ENCODE measurements around the gene ATP6V1G1. TPM values are rescaled to one million over a fixed set of nuclear protein-coding genes. Genes with fewer than 3 reads are reported as not detected.

ATP6V1G1 gene
- total RNA-seq, 2 experiments from 2014 or later, result 34.1 to 34.7 TPM

DNA sequence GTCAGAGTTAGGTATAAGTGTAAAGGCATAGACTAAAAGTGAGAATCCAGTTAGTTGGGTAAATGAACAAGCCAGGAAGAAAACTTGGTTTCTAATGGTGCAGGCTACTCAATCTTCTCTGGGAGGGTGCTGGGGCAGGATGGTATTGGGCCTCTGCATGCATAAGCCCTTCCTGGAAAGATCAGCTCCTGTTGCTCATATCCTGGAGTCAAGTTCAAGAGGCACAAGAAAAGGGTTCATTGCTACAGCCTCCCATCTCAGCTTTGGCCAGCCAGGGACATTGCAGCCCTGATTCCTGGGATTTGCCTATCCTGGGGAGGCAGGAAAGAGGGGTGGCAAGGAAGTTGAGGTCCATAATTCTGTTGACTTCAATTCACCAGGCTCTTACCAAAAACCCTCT, 40.7 kb upstream of the ATP6V1G1 start:
- peaks cover 4% of the 10 kb centered on the region for H3K27me3 Mint-ChIP-seq
- POLR2A ChIA-PET, result no interaction called here

DNA sequence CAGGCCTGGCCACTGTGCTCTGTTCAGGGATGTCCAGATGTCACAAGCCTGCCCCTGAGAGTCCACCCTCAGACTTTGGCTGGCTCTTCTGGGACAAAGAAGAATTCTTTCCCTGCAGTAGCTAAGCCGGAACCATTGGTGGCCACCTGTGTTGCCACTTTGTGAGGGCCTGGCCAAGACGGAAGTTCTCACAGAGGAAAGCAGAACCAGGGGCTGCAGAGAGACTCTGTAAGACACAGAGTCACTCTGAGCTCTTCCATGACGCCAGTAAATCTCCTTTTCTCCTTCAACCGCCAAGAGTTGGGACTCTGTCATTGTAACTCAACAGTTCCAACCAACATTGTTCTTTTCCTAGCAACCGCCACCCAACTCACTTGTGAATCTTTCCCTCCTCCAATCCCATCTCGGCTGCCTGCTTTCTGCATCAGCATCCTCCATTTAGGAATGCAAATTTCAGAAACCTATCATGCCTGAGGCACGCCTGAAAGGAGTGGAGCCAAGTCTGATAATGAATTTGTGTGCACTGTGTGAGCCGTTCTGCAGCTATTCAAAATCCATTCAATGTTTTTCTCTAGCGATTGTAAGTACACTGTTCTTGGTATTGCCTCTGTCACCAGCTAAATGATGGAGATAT, 37.8 kb upstream of the ATP6V1G1 start:
- Mint-ChIP-seq H3K4me1 (ENCODE audit: low read depth) (no peaks in the 10 kb centered on the region), H3K27me3 (peaks cover 4% of the 10 kb centered on the region), H3K36me3 (ENCODE audit: low read depth) (no peaks in the 10 kb centered on the region), H3K4me3 (no peak overlapping the region), H3K9me3 (no peaks in the 10 kb centered on the region), H3K27ac (no peak overlapping the region)
- CTCF ChIA-PET, result interaction anchor here (1.1 to 2.8 kb wide), 4 partner anchors 12 to 144 kb away, joined by 3 to 6 read pairs (median 4); no protein-coding TSS in a partner anchor
- TF ChIP-seq, protein P1, sequence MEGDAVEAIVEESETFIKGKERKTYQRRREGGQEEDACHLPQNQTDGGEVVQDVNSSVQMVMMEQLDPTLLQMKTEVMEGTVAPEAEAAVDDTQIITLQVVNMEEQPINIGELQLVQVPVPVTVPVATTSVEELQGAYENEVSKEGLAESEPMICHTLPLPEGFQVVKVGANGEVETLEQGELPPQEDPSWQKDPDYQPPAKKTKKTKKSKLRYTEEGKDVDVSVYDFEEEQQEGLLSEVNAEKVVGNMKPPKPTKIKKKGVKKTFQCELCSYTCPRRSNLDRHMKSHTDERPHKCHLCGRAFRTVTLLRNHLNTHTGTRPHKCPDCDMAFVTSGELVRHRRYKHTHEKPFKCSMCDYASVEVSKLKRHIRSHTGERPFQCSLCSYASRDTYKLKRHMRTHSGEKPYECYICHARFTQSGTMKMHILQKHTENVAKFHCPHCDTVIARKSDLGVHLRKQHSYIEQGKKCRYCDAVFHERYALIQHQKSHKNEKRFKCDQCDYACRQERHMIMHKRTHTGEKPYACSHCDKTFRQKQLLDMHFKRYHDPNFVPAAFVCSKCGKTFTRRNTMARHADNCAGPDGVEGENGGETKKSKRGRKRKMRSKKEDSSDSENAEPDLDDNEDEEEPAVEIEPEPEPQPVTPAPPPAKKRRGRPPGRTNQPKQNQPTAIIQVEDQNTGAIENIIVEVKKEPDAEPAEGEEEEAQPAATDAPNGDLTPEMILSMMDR (IDR thresholded peaks at IDR 0.05), result no peak
- ATAC-seq (no peak), DNase-seq (no peak)
- POLR2A ChIA-PET, result no interaction called here
- intact Hi-C loops (cut with micrococcal nuclease), result no loop called here

More for the DNA sequence above, 40.7 kb upstream of the ATP6V1G1 start:
- Mint-ChIP-seq H3K4me3 (no peak overlapping the region), H3K9me3 (no peaks in the 10 kb centered on the region), H3K27ac (no peak overlapping the region), H3K36me3 (ENCODE audit: low read depth) (no peaks in the 10 kb centered on the region), H3K4me1 (ENCODE audit: low read depth) (no peaks in the 10 kb centered on the region)
- intact Hi-C loops (cut with micrococcal nuclease), result no loop called here
- CTCF ChIA-PET, result interaction anchor here (1.3 kb wide), 1 partner anchor 141 kb away, joined by 8 read pairs; no protein-coding TSS in a partner anchor
- TF ChIP-seq, protein P1 (IDR thresholded peaks at IDR 0.05), result no peak
- DNase-seq (no peak), ATAC-seq (no peak)

DNA sequence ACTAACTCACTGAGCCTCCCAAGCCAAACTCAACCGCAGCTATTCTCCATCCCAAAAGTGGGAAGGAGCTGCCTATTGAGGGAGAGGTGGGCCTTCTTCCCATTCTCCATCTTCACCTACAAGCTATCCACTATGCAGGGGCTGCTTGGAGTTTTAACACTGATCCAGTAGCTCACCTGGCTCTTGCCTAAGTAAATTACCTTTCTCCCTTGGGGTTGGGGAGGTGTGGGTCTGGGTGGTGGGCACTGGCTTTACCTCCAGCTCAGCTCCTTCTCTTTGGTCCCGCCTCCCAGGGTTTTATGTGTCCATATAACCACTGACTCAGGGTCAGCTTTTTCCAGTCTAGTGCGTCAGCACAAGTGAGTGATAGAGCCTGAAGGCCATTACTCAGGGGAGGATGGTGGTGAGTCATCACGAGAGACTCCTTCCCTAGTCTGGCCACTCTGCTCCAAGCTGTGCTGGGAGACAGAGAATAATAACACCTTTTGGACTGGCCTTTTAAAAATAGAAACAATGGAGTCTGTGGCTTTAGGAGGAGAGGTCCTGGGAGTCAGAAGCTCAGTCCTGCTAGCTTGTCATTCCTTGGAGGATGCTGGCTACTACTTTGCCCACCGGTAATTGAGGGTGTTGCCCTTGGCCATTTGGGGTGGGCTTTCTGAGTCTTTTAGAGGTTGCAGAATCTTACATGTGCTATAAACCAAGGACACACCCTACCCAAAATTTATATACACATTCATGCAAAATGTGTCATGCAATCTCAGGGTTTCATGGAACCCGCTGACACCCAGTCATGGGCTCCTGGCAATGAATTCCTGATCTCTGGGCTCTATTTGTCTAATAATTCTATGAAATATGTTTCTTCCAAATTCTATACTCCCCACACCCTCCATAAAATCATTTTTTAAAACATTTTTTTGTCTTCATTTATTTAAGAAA, 35.6 kb upstream of the ATP6V1G1 start:
- ATAC-seq (no peak), DNase-seq (no peak)
- POLR2A ChIA-PET, result no interaction called here
- Mint-ChIP-seq H3K27ac (no peak overlapping the region), H3K36me3 (ENCODE audit: low read depth) (no peaks in the 10 kb centered on the region), H3K9me3 (peaks cover 5% of the 10 kb centered on the region), H3K4me3 (no peak overlapping the region), H3K27me3 (no peaks in the 10 kb centered on the region), H3K4me1 (ENCODE audit: low read depth) (no peaks in the 10 kb centered on the region)
- intact Hi-C loops (cut with micrococcal nuclease), result no loop called here
- CTCF ChIA-PET, result no interaction called here
- TF ChIP-seq, protein P1 (IDR thresholded peaks at IDR 0.05), result no peak

DNA sequence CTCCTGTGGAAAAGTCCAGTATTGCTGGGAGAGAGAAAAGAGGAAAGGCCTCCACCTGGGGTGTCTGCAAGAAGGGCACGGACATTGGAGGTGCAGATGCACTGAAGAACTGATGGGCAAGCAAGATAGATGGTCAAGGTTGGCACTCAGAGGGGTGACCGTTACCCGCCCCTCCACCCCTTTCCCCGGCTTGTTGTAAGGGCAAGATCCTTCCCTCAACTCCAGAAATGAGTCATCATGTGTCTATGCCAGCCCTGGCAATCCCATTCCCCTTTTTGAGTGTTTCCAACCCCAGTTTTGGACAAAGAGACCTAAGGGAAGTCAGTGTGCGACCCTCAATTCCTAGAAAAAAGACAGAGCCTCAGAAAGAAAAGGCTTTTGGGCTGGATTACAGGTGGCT, 34.9 kb upstream of the ATP6V1G1 start:
- intact Hi-C loops (cut with micrococcal nuclease), result no loop called here
- no peak for DNase-seq
- Mint-ChIP-seq H3K9me3 (peaks cover 5% of the 10 kb centered on the region), H3K4me1 (ENCODE audit: low read depth) (no peaks in the 10 kb centered on the region), H3K36me3 (ENCODE audit: low read depth) (no peaks in the 10 kb centered on the region), H3K4me3 (no peak overlapping the region), H3K27me3 (no peaks in the 10 kb centered on the region), H3K27ac (no peak overlapping the region)
- TF ChIP-seq, protein P1 (IDR thresholded peaks at IDR 0.05), result no peak
- CTCF ChIA-PET, result no interaction called here
- POLR2A ChIA-PET, result no interaction called here
- ATAC-seq, result no peak

DNA sequence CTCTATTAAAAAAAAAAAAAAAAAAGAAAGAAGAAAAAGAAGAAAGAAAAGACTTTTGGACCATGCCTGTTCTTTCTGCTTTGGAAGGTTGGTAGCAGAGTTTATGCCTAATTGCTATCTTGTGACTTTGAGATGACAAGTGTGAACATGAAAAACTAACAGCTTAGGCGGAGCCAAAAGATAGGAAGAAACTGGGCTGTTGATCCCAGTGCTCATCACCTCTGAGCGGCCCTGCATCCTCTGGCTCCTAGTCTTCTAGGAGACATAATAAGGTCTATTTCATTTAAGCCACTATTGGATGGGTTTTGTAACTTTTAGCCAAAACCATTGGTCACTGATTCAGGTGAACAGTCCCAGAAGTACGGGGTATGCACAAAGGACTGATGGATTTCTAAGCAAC, 34.4 kb upstream of the ATP6V1G1 start:
- ChIA-PET CTCF (no interaction called here), POLR2A (no interaction called here)
- no peaks in the 10 kb centered on the region for H3K27me3 Mint-ChIP-seq
- H3K27ac Mint-ChIP-seq, result no peak overlapping the region
- DNase-seq (no peak), ATAC-seq (no peak)
- intact Hi-C loops (cut with micrococcal nuclease), result no loop called here
- H3K36me3 Mint-ChIP-seq (ENCODE audit: low read depth), result no peaks in the 10 kb centered on the region
- H3K9me3 Mint-ChIP-seq, result peaks cover 5% of the 10 kb centered on the region
- no peaks in the 10 kb centered on the region for H3K4me1 Mint-ChIP-seq (ENCODE audit: low read depth)
- TF ChIP-seq, protein P1 (IDR thresholded peaks at IDR 0.05), result no peak
- no peak overlapping the region for H3K4me3 Mint-ChIP-seq

Measured in activated CD8-positive, alpha-beta T cell treated with anti-CD3 and anti-CD28 coated beads for 36 hours (primary cell).